Neural cell (in vitro differentiated cells): ENCODE data around the gene PCMT1. TPM values are rescaled to one million over a fixed set of nuclear protein-coding genes. Genes with fewer than 3 reads are reported as not detected.

Experiments used
- H2AFZ ChIP-seq: fragments of 200-600, 300-800 bp; sonication (generic), shearing (Covaris generic); 2 replicates; pipeline ENCODE4 v1.6.0; 2014; ENCODE audit warnings: low read depth, mild to moderate bottlenecking, antibody characterized with exemption, low read length, moderate library complexity
- H3F3A ChIP-seq: fragments of 200-600 bp; shearing (Covaris generic); 2 replicates; pipeline ENCODE4 v1.6.1; 2016; ENCODE audit warnings: mild to moderate bottlenecking, moderate library complexity, mixed read lengths, antibody characterized with exemption, low read length; ENCODE audit not compliant: insufficient read depth, poor library complexity, severe bottlenecking
- H3K27ac ChIP-seq: fragments of 200-600, 300-800 bp; sonication (generic), shearing (Covaris generic); 2 replicates; pipeline ENCODE4 v1.5.1; 2014; ENCODE audit warnings: mild to moderate bottlenecking, low read length, moderate library complexity
- H3K27me3 ChIP-seq: fragments of 300-800, 200-600 bp; sonication (generic), shearing (Covaris generic); 2 replicates; pipeline ENCODE4 v1.6.0; 2014; ENCODE audit warnings: mild to moderate bottlenecking, low read depth, low read length, moderate library complexity; ENCODE audit not compliant: insufficient read depth
- H3K36me3 ChIP-seq: fragments of 300-800, 200-600 bp; sonication (generic), shearing (Covaris generic); 2 replicates; pipeline ENCODE4 v1.5.1; 2014; ENCODE audit warnings: mild to moderate bottlenecking, antibody characterized with exemption, low read length, moderate library complexity; ENCODE audit not compliant: insufficient read depth
- H3K4me2 ChIP-seq: fragments of 300-800, 200-600 bp; sonication (generic), shearing (Covaris generic); 2 replicates; pipeline ENCODE4 v1.6.0; 2014; ENCODE audit warnings: mild to moderate bottlenecking, low read length
- H3K4me3 ChIP-seq: fragments of 300-800, 200-600 bp; sonication (generic), shearing (Covaris generic); 2 replicates; pipeline ENCODE4 v1.5.1; 2014; ENCODE audit warnings: mild to moderate bottlenecking, low read length, moderate library complexity
- H3K79me2 ChIP-seq: fragments of 200-600 bp; shearing (Covaris generic); replicated peaks from 2 replicates; pipeline ENCODE4 v1.6.0; 2014; ENCODE audit warnings: mild to moderate bottlenecking, low read length, moderate library complexity; ENCODE audit not compliant: insufficient read depth
- H3K9ac ChIP-seq: fragments of 300-800, 200-600 bp; sonication (generic), shearing (Covaris generic); 2 replicates; pipeline ENCODE4 v1.6.1; 2016; ENCODE audit warnings: mild to moderate bottlenecking, low read length, mixed read lengths
- H3K9me2 ChIP-seq: fragments of 200-600 bp; shearing (Covaris generic); 2 replicates; pipeline ENCODE4 v1.6.1; 2016; ENCODE audit warnings: mild to moderate bottlenecking, low read length, mixed read lengths; ENCODE audit not compliant: insufficient read depth
- H3K9me3 ChIP-seq: fragments of 200-600, 300-800 bp; sonication (generic), shearing (Covaris generic); 2 replicates; pipeline ENCODE4 v1.6.1; 2016; ENCODE audit warnings: mild to moderate bottlenecking, mixed run types, low read length, moderate library complexity, mixed read lengths
- H4K20me1 ChIP-seq: fragments of 200-600 bp; shearing (Covaris generic); 2 replicates; pipeline ENCODE4 v1.6.1; 2016; ENCODE audit warnings: mild to moderate bottlenecking, mixed run types; ENCODE audit not compliant: insufficient read depth
- CTCF ChIP-seq: fragments of 450-650 bp; IDR thresholded peaks from 2 replicates; pipeline ENCODE4 v1.5.1; 2014; ENCODE audit warnings: antibody characterized with exemption, mild to moderate bottlenecking, moderate library complexity; ENCODE audit not compliant: poor library complexity, severe bottlenecking
- EP300 ChIP-seq: fragments of 450-650 bp; conservative IDR thresholded peaks from 2 replicates; pipeline ENCODE4 v1.6.1; 2014; ENCODE audit warnings: antibody characterized with exemption, mild to moderate bottlenecking, moderate library complexity; ENCODE audit not compliant: poor library complexity, severe bottlenecking
- EZH2 ChIP-seq: fragments of 200-600, 300-800 bp; shearing (Covaris generic), sonication (generic); IDR thresholded peaks from 2 replicates; pipeline ENCODE4 v1.6.1; 2014; ENCODE audit warnings: antibody characterized with exemption, low read length, borderline replicate concordance, mild to moderate bottlenecking; ENCODE audit not compliant: insufficient read depth, poor library complexity, severe bottlenecking
- MXI1 ChIP-seq: fragments of 450-650 bp; conservative IDR thresholded peaks from 2 replicates; pipeline ENCODE4 v1.6.1; 2014; ENCODE audit warnings: antibody characterized with exemption, mild to moderate bottlenecking; ENCODE audit not compliant: poor library complexity, severe bottlenecking
- POLR2AphosphoS5 ChIP-seq: IDR thresholded peaks from 2 replicates; pipeline ENCODE4 v1.6.1; 2012
- RAD21 ChIP-seq: fragments of 450-650 bp; conservative IDR thresholded peaks from 2 replicates; pipeline ENCODE4 v1.6.1; 2014; ENCODE audit warnings: antibody characterized with exemption, mild to moderate bottlenecking, moderate library complexity
- REST ChIP-seq: IDR thresholded peaks from 2 replicates; pipeline ENCODE4 v1.6.1; 2012; ENCODE audit warnings: borderline replicate concordance
- SMC3 ChIP-seq: fragments of 450-650 bp; conservative IDR thresholded peaks from 2 replicates; pipeline ENCODE4 v1.6.1; 2014; ENCODE audit warnings: antibody characterized with exemption, mild to moderate bottlenecking, moderate library complexity; ENCODE audit not compliant: poor library complexity
- TAF1 ChIP-seq: IDR thresholded peaks from 2 replicates; pipeline ENCODE4 v1.6.1; 2012; ENCODE audit warnings: low read depth
- polyA plus RNA-seq: library from polyadenylated mRNA; depleted of rRNA; stranded (reverse); fragments of >200 nt; gene quantifications from 2 replicates; pipeline ENCODE4 v1.2.3, GENCODE V29; 2014

Gene PCMT1
- polyA plus RNA-seq, 1 donor from 2014 or later: 384 TPM

GRCh38 chr6:149781715-149782114, 32.2 kb downstream of the PCMT1 start:
- H3F3A ChIP-seq: no peaks in the 10 kb centered on the region
- no peak overlapping the region for H3K4me3 ChIP-seq
- no peak overlapping the region for H2AFZ ChIP-seq
- no peak overlapping the region for H3K9ac ChIP-seq
- H3K9me3 ChIP-seq: no peaks in the 10 kb centered on the region
- no peaks in the 10 kb centered on the region for H3K79me2 ChIP-seq
- no peaks in the 10 kb centered on the region for H4K20me1 ChIP-seq
- no peaks in the 10 kb centered on the region for H3K27me3 ChIP-seq
- H3K4me2 ChIP-seq: no peak overlapping the region
- H3K9me2 ChIP-seq: no peaks in the 10 kb centered on the region
- no peaks in the 10 kb centered on the region for H3K36me3 ChIP-seq
- TF ChIP-seq REST (no peak), TAF1 (no peak), MXI1 (no peak), RAD21 (no peak), POLR2AphosphoS5 (no peak), CTCF (no peak)
- no peak overlapping the region for H3K27ac ChIP-seq

GRCh38 chr6:149782337-149782736, 32.8 kb downstream of the PCMT1 start:
- Histone ChIP-seq H3K4me2 (no peak overlapping the region), H3K4me3 (no peak overlapping the region), H2AFZ (no peak overlapping the region), H3K79me2 (no peaks in the 10 kb centered on the region), H4K20me1 (no peaks in the 10 kb centered on the region), H3K27ac (no peak overlapping the region), H3K9ac (no peak overlapping the region), H3K9me3 (no peaks in the 10 kb centered on the region), H3K9me2 (no peaks in the 10 kb centered on the region), H3K27me3 (no peaks in the 10 kb centered on the region), H3F3A (no peaks in the 10 kb centered on the region), H3K36me3 (no peaks in the 10 kb centered on the region)
- TF ChIP-seq POLR2AphosphoS5 (no peak), SMC3 (no peak), CTCF (no peak), EP300 (no peak), RAD21 (no peak), TAF1 (no peak), REST (no peak), EZH2 (no peak)
